HG03159 (cell line): ENCODE data around the gene FAAH.

Source experiments
- ATAC-seq: cut with Tn5 transposase; IDR thresholded peaks from one replicate; pipeline ENCODE4 v1.9.1; 2021; ENCODE audit warnings: mild to moderate bottlenecking, moderate library complexity; ENCODE audit not compliant: unreplicated experiment

FAAH gene

GRCh38 chr1:46400421-46400820 lies 6.3 kb downstream of the FAAH start:
- ATAC-seq = no peak

GRCh38 chr1:46401154-46401913 lies 7.2 kb downstream of the FAAH start:
- ATAC-seq = no peak

GRCh38 chr1:46401964-46402626 lies 8.0 kb downstream of the FAAH start:
- no peak for ATAC-seq

GRCh38 chr1:46403916-46404315 lies 9.8 kb downstream of the FAAH start:
- no peak for ATAC-seq

GRCh38 chr1:46404482-46405196 lies 10.5 kb downstream of the FAAH start:
- no peak for ATAC-seq

- ATAC-seq = no peak
These were observed 11.1 kb downstream of the FAAH start for GRCh38 chr1:46405197-46405555.

- no peak for ATAC-seq
These were observed 11.6 kb downstream of the FAAH start for GRCh38 chr1:46405724-46406123.

- ATAC-seq = no peak
These were observed 12.9 kb downstream of the FAAH start for GRCh38 chr1:46406881-46407608.

- no peak for ATAC-seq
These were observed 13.5 kb downstream of the FAAH start for GRCh38 chr1:46407636-46408035.

- ATAC-seq = no peak
These were observed 14.4 kb downstream of the FAAH start for GRCh38 chr1:46408356-46409062.

- ATAC-seq = no peak
These were observed 14.9 kb downstream of the FAAH start for GRCh38 chr1:46409063-46409372.

GRCh38 chr1:46410156-46411009 lies 16.3 kb downstream of the FAAH start:
- no peak for ATAC-seq

- no peak for ATAC-seq
These were observed 16.9 kb downstream of the FAAH start for GRCh38 chr1:46411010-46411405.

GRCh38 chr1:46411601-46412341 lies 17.7 kb downstream of the FAAH start:
- no peak for ATAC-seq

- peak; percentile 18 for ATAC-seq
These were observed 18.9 kb downstream of the FAAH start for GRCh38 chr1:46412893-46413595.

- peak; percentile 61 for ATAC-seq
These were observed 19.5 kb downstream of the FAAH start for GRCh38 chr1:46413596-46413985.

GRCh38 chr1:46415514-46415913 lies 21.4 kb downstream of the FAAH start:
- no peak for ATAC-seq

GRCh38 chr1:46418976-46419375 lies 24.9 kb downstream of the FAAH start:
- no peak for ATAC-seq

- no peak for ATAC-seq
These were observed 26.4 kb downstream of the FAAH start for GRCh38 chr1:46420533-46420915.
